Right atrium auricular region (tissue), 2 donors: ENCODE measurements around the gene MBL2. TPM values are rescaled to one million over a fixed set of nuclear protein-coding genes. Genes with fewer than 3 reads are reported as not detected.

ENCODE experiments used
- DNase-seq: peaks from one replicate; pipeline ENCODE4 v3.0.0-alpha.2; 2019; ENCODE audit warnings: low spot score
- H3K27ac ChIP-seq, 2 donors: fragments of 200-600 bp; sonication (generic); 1 replicate in 1 of 2; 2 replicates in 1 of 2; pipeline ENCODE4 v1.5.1; 2016 to 2019
- H3K27me3 ChIP-seq, 2 donors: fragments of 200-600 bp; sonication (generic); one replicate each; pipeline versions ENCODE4 v1.5.1 to v1.6.0; 2017 to 2019
- H3K36me3 ChIP-seq: fragments of 200-600 bp; sonication (generic); one replicate; pipeline ENCODE4 v1.5.1; 2016
- H3K4me1 ChIP-seq, 2 donors: fragments of 200-600 bp; sonication (generic); one replicate each; pipeline versions ENCODE4 v1.5.1 to v1.6.0; 2017 to 2019
- H3K4me3 ChIP-seq, 2 donors: fragments of 200-600 bp; sonication (generic); 1 replicate in 1 of 2; 2 replicates in 1 of 2; pipeline ENCODE4 v1.5.1; 2017 to 2019; ENCODE audit warnings: mild to moderate bottlenecking in 1 of 2, moderate library complexity in 1 of 2
- H3K9me3 ChIP-seq, 2 donors: fragments of 200-600 bp; sonication (generic); one replicate each; pipeline ENCODE4 v1.5.1; 2019
- CTCF ChIP-seq, 2 donors: fragments of 200-600 bp; sonication (generic); IDR thresholded peaks; one replicate each; pipeline ENCODE4 v1.5.1; 2019; ENCODE audit warnings: antibody characterized with exemption in 2 of 2
- total RNA-seq, 2 donors: library from RNA; depleted of rRNA; stranded (reverse); fragments of >200 nt; gene quantifications; one replicate each; pipeline ENCODE4 v1.1.0, GENCODE V29; 2016

The MBL2 gene
- total RNA-seq, 2 donors from 2014 or later: not detected

- H3K4me1 ChIP-seq: no peaks in the 10 kb centered on the region
- no peaks in the 10 kb centered on the region for H3K27me3 ChIP-seq
- no peaks in the 10 kb centered on the region for H3K36me3 ChIP-seq
- H3K27ac ChIP-seq: no peak overlapping the region
- H3K4me3 ChIP-seq: no peak overlapping the region
- H3K9me3 ChIP-seq: no peaks in the 10 kb centered on the region
- no peak for TF ChIP-seq CTCF (IDR thresholded peaks at IDR 0.05)
- no peak for DNase-seq
These were observed 20.3 kb downstream of the MBL2 start for GRCh38 chr10:52752261-52752660.

- no peaks in the 10 kb centered on the region for H3K4me1 ChIP-seq
- DNase-seq: no peak
- no peaks in the 10 kb centered on the region for H3K9me3 ChIP-seq
- no peak overlapping the region for H3K27ac ChIP-seq
- no peak for TF ChIP-seq CTCF (IDR thresholded peaks at IDR 0.05)
- H3K4me3 ChIP-seq: no peak overlapping the region
- no peaks in the 10 kb centered on the region for H3K36me3 ChIP-seq
- no peaks in the 10 kb centered on the region for H3K27me3 ChIP-seq
These were observed 21.2 kb downstream of the MBL2 start for GRCh38 chr10:52751337-52751736.

- no peaks in the 10 kb centered on the region for H3K36me3 ChIP-seq
- no peak for TF ChIP-seq CTCF (IDR thresholded peaks at IDR 0.05)
These were observed 22.0 kb downstream of the MBL2 start for GRCh38 chr10:52750629-52751028.

GRCh38 chr10:52747694-52748093 is 24.9 kb downstream of the MBL2 start:
- H3K27ac ChIP-seq: no peak overlapping the region
- no peak for DNase-seq
- no peak for TF ChIP-seq CTCF (IDR thresholded peaks at IDR 0.05)
- no peaks in the 10 kb centered on the region for H3K27me3 ChIP-seq
- H3K4me3 ChIP-seq: no peak overlapping the region
- H3K9me3 ChIP-seq: no peaks in the 10 kb centered on the region
- no peaks in the 10 kb centered on the region for H3K4me1 ChIP-seq
- no peaks in the 10 kb centered on the region for H3K36me3 ChIP-seq

More at GRCh38 chr10:52750629-52751028, 22.0 kb downstream of the MBL2 start:
- Histone ChIP-seq H3K4me3 (no peak overlapping the region), H3K9me3 (no peaks in the 10 kb centered on the region), H3K4me1 (no peaks in the 10 kb centered on the region), H3K27me3 (no peaks in the 10 kb centered on the region), H3K27ac (no peak overlapping the region)
- no peak for DNase-seq

- DNase-seq: no peak
- no peak overlapping the region for H3K27ac ChIP-seq
- H3K4me1 ChIP-seq: no peaks in the 10 kb centered on the region
- H3K27me3 ChIP-seq: no peaks in the 10 kb centered on the region
- TF ChIP-seq CTCF (IDR thresholded peaks at IDR 0.05): no peak
- H3K4me3 ChIP-seq: no peak overlapping the region
- H3K9me3 ChIP-seq: no peaks in the 10 kb centered on the region
- H3K36me3 ChIP-seq: no peaks in the 10 kb centered on the region
These were observed 26.4 kb downstream of the MBL2 start for GRCh38 chr10:52746169-52746568.

GRCh38 chr10:52744057-52744805 is 28.4 kb downstream of the MBL2 start:
- DNase-seq: no peak
- no peak for TF ChIP-seq CTCF (IDR thresholded peaks at IDR 0.05)
- Histone ChIP-seq H3K27ac (no peak overlapping the region), H3K36me3 (no peaks in the 10 kb centered on the region), H3K4me1 (no peaks in the 10 kb centered on the region), H3K27me3 (no peaks in the 10 kb centered on the region), H3K9me3 (no peaks in the 10 kb centered on the region), H3K4me3 (no peak overlapping the region)
